Measurements from ENCODE around the gene C2orf81. TPM values are rescaled to one million over a fixed set of nuclear protein-coding genes. Genes with fewer than 3 reads are reported as not detected.

Gene C2orf81
- polyA plus RNA-seq, 1 of the 3 experiments (the other 2 are of a cell fraction), result 2.5 TPM

GRCh38 chr2:74387346-74387745, 34.1 kb downstream of the C2orf81 start:
- H3K4me1 ChIP-seq (ENCODE audit: control insufficient read depth in 1 of 2, insufficient read depth in 2 of 2, low read depth in 1 of 2, low read length in 1 of 2), result peaks cover 9 to 19% of the 10 kb centered on the region in 2 experiments; a peak in 3 of 4 replicates

More at GRCh38 chr2:74387346-74387745, 34.1 kb downstream of the C2orf81 start:
- POLR2A ChIA-PET, result no interaction called here
- CTCF ChIA-PET, result interaction anchor here (1.0 to 3.4 kb wide), 2 partner anchors 45 to 52 kb away, joined by 3 to 10 read pairs; no protein-coding TSS in a partner anchor
- 95% methylated on average over 1 of the region's 1 CpG for WGBS (ENCODE audit: low lambda C conversion rate)
- peaks cover 53% of the 10 kb centered on the region for H4K20me1 ChIP-seq (ENCODE audit: insufficient read depth)
- peak overlapping the region in 1 of 2 experiments; percentile 43; a peak in 1 of 4 replicates for H3K27ac ChIP-seq (ENCODE audit: low read depth in 2 of 2, low read length in 1 of 2)
- H3F3A ChIP-seq (replicated peaks; ENCODE audit: insufficient read depth), result peaks cover 5% of the 10 kb centered on the region
- TF ChIP-seq EZH2phosphoT487 (IDR thresholded peaks at IDR 0.05; ENCODE audit: borderline replicate concordance, low read depth), result no peak
- TF ChIP-seq EP300 (IDR thresholded peaks at IDR 0.05; ENCODE audit: borderline replicate concordance in 1 of 2, low read depth in 1 of 2, low read length in 1 of 2), result no peak
- TF ChIP-seq JUND (IDR thresholded peaks at IDR 0.05), result no peak
- no peak for TF ChIP-seq NRF1 (IDR thresholded peaks at IDR 0.05; ENCODE audit: low read depth, low read length)
- TF ChIP-seq CTCF (IDR thresholded peaks at IDR 0.05), result no peak
- TF ChIP-seq NFIC (IDR thresholded peaks at IDR 0.05; ENCODE audit: borderline replicate concordance), result no peak
- TF ChIP-seq, protein P1, sequence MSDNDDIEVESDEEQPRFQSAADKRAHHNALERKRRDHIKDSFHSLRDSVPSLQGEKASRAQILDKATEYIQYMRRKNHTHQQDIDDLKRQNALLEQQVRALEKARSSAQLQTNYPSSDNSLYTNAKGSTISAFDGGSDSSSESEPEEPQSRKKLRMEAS (IDR thresholded peaks at IDR 0.05; ENCODE audit: low read depth), result no peak
- TF ChIP-seq TEAD4 (IDR thresholded peaks at IDR 0.05; ENCODE audit: borderline replicate concordance, insufficient read depth), result no peak
- no peak for TF ChIP-seq POLR2AphosphoS5 (IDR thresholded peaks at IDR 0.05; ENCODE audit: low read depth, low read length)
- TF ChIP-seq GABPA (IDR thresholded peaks at IDR 0.05; ENCODE audit: low read depth), result no peak
- TF ChIP-seq RCOR1 (IDR thresholded peaks at IDR 0.05; ENCODE audit: low read length), result no peak
- TF ChIP-seq FOXJ3 (CRISPR knock-in tag; IDR thresholded peaks at IDR 0.05), result no peak
- no peak for TF ChIP-seq ELF1 (IDR thresholded peaks at IDR 0.05)
- TF ChIP-seq USF1 (IDR thresholded peaks at IDR 0.05; ENCODE audit: borderline replicate concordance, low read depth), result no peak
- no peak for TF ChIP-seq CHD2 (IDR thresholded peaks at IDR 0.05; ENCODE audit: low read length, partially characterized antibody)
- TF ChIP-seq SMC3 (IDR thresholded peaks at IDR 0.05; ENCODE audit: low read depth, low read length), result no peak
- no peak for TF ChIP-seq RAD21 (IDR thresholded peaks at IDR 0.05; ENCODE audit: low read length)
- TF ChIP-seq YY1 (IDR thresholded peaks at IDR 0.05; ENCODE audit: low read depth), result no peak
- no peak; the same call in 1 of the 2 replicates for TF ChIP-seq MEF2A (IDR thresholded peaks at IDR 0.05; ENCODE audit: borderline replicate concordance, low read depth)
- no peak for TF ChIP-seq SIN3A (IDR thresholded peaks at IDR 0.05; ENCODE audit: borderline replicate concordance, low read depth, low read length)
- peaks cover 79% of the 10 kb centered on the region for H3K79me2 ChIP-seq (ENCODE audit: insufficient read depth)
- H2AFZ ChIP-seq (ENCODE audit: low read depth), result no peak overlapping the region
- no peak overlapping the region for H3K4me3 ChIP-seq (ENCODE audit: low read depth in 2 of 2, low read length in 1 of 2)
- H3K9ac ChIP-seq, result no peak overlapping the region
- H3K4me2 ChIP-seq, result peak overlapping the region; percentile 56; the same call in 1 of the 2 replicates
- peaks cover 7 to 20% of the 10 kb centered on the region in 2 experiments for H3K36me3 ChIP-seq (replicated peaks in 1 of 2; ENCODE audit: control insufficient read depth in 1 of 2, insufficient read depth in 2 of 2, low read length in 1 of 2)
- H3K27me3 ChIP-seq (ENCODE audit: insufficient read depth), result no peaks in the 10 kb centered on the region
- DNase-seq, result no peak
- no peaks in the 10 kb centered on the region for H3K9me2 ChIP-seq
- no peaks in the 10 kb centered on the region for H3K9me3 ChIP-seq
